GM12875 (cell line): ENCODE results near the gene DDAH1.

ENCODE experiments used
- H3K4me3 ChIP-seq: one replicate; pipeline ENCODE4 v1.5.1; 2011; ENCODE audit warnings: low read depth, low read length, control low read depth
- TF ChIP-seq, protein P1 (sequence below): IDR thresholded peaks from 2 replicates; pipeline ENCODE4 v1.5.1; 2011; ENCODE audit warnings: low read depth, mild to moderate bottlenecking, control low read depth, inconsistent platforms, low read length, moderate library complexity, borderline replicate concordance; ENCODE audit not compliant: insufficient read depth

DDAH1 gene

DNA sequence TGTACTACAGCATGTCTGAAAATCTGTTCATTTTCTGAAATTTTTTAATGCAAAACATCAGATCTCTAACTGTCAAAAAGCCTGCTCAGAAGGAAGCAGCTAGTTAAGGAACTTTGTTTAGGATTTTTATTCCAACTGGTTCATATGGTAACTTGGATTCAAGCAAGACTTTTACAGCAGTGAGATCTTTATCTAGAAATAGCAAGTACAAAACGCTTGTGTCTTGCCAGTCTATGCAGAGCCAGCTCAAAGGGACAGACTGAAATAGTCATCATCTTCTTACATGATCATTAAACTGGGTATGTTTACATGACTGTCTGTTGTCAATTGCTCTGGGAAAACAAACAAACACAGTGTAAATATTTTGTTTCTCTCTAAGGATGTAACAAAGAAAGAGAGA lies 37.6 kb downstream of the DDAH1 start:
- TF ChIP-seq, protein P1, sequence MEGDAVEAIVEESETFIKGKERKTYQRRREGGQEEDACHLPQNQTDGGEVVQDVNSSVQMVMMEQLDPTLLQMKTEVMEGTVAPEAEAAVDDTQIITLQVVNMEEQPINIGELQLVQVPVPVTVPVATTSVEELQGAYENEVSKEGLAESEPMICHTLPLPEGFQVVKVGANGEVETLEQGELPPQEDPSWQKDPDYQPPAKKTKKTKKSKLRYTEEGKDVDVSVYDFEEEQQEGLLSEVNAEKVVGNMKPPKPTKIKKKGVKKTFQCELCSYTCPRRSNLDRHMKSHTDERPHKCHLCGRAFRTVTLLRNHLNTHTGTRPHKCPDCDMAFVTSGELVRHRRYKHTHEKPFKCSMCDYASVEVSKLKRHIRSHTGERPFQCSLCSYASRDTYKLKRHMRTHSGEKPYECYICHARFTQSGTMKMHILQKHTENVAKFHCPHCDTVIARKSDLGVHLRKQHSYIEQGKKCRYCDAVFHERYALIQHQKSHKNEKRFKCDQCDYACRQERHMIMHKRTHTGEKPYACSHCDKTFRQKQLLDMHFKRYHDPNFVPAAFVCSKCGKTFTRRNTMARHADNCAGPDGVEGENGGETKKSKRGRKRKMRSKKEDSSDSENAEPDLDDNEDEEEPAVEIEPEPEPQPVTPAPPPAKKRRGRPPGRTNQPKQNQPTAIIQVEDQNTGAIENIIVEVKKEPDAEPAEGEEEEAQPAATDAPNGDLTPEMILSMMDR: no peak
- H3K4me3 ChIP-seq: no peak overlapping the region

DNA sequence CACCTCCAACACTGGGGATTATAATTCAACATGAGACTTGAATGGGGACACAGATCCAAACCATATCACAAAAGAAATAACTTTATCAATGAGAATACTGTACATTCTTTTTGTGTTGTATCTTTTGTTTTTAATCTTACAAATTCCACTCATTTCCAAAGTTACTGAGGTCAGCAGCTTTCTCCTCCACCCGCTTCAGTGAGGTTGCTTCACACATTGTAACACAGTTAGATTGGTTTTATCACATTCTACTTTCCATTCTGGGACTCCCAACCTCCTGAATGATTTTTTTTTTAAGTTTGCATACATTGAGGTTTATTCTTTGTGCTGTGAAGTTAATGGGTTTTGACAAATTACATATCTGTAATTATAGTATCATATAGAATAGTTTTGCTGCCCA lies 43.8 kb downstream of the DDAH1 start:
- TF ChIP-seq, protein P1: no peak
- H3K4me3 ChIP-seq: no peak overlapping the region

DNA sequence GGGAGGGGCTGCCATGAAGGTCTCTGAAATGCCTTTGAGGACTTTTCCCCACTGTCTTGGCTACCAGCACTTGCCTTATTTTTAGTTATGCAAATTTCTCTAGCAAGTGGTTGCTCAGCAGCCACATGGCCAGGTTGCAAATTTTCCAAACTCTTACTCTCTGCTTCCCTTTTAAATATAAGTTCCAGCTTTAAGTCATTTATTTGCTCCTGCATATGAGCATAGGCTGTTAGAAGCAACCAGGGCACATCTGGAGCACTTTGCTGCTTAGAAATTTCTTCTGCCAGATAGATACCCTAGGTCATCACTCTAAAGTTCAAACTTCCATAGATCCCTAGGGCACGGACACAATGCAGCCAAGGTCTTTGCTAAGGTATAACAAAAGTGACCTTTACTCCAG lies 44.8 kb downstream of the DDAH1 start:
- TF ChIP-seq, protein P1: no peak
- H3K4me3 ChIP-seq: no peak overlapping the region

DNA sequence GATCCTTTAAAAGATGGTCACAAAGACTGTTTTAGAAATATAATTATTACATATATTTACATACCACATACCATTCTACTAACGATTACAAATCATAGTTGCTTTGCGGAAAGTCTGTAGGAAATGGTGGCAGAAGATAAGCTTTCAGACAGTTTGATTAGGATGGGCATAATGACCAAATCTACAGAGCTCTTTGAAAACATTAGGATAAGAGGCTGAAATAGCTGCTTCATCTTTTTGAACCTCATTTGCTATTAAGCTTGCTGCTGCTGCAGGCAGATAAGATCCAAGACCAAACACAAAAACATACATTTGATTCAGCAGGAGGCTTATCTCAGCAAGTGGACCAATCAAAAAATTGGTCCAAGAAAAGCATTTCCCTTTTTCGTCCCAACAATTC lies 47.1 kb downstream of the DDAH1 start:
- TF ChIP-seq, protein P1: no peak
- H3K4me3 ChIP-seq: no peak overlapping the region

DNA sequence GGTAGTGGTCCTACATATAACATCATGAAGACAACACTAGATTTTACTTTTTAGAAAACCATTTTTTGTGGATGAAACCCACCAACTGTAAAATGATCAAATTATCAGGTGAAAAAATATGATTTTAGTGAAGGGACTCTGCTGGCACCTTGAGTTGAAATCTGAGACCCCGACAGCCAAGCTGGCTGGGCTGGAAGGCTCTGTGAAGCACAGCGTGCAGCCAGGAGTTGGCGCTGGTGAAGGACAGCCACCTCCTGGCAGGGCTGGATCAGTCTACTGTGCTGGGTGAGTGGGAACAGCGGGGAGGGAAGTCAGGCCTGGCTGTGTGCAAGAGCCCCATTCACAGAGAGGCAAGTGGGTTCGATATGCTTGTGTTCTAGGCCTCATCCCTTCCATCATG lies 47.9 kb downstream of the DDAH1 start:
- TF ChIP-seq, protein P1: no peak
- no peak overlapping the region for H3K4me3 ChIP-seq

DNA sequence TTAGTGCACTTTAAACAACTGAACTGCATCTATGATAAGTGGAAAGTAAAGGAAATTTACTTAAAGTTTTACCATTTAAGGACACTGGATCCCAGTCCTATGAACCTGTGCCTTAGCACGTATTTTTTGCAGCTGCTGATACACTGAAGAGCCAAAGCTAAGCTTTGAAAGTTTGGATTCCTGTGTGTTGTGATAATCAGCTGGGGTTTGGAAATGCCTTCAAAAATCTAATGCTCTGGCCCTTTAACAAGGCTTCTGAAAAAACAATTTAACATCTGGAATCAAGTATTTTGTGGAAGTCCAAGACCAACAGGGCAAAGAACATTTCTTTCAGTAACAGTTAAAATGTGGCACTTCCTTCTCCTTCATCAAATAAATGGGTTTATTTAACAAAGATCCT lies 51.8 kb downstream of the DDAH1 start:
- TF ChIP-seq, protein P1: no peak

DNA sequence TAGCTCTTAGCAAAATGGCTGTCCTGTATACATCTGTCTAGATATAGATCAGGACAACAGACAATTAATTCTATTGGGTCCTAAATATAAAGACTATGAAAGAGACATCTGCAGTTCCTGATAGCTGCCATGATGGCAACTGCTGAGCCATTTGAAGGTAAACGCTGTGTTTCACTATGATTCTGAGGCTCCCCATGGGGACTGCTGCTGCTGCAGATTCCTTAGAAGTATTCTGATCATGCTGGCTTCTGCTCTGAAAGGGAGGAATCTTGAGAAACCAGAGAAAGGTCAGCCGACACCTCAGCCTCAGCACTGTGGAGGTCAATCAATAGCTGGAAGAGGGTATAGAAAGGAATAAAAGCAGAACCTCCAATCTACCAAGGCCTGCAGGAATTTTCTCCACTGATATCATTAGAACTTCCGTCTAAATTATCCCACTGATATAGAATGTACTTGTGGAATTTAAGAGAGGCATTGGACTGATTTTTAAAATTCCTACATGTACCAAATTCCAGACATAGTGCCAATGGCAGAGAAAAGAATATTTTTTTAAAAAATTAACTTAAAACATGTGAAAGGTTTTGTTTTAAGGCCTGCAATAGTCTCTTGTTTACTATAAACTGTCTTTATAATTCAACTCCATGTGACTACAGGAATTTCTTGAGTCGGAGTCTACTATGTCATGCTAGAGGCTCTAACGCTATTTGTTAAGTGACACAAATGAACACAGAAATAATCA lies 53.2 kb downstream of the DDAH1 start:
- H3K4me3 ChIP-seq: no peak overlapping the region
- TF ChIP-seq, protein P1: no peak

More for the DNA sequence above, 51.8 kb downstream of the DDAH1 start:
- no peak overlapping the region for H3K4me3 ChIP-seq
